Effector CD8-positive, alpha-beta T cell (primary cell): ENCODE measurements around the gene PTPN2.

Experiments
- DNase-seq: peaks from one replicate; lab custom pipeline; 2025; lab: John Stamatoyannopoulos, UW

Gene PTPN2

DNA sequence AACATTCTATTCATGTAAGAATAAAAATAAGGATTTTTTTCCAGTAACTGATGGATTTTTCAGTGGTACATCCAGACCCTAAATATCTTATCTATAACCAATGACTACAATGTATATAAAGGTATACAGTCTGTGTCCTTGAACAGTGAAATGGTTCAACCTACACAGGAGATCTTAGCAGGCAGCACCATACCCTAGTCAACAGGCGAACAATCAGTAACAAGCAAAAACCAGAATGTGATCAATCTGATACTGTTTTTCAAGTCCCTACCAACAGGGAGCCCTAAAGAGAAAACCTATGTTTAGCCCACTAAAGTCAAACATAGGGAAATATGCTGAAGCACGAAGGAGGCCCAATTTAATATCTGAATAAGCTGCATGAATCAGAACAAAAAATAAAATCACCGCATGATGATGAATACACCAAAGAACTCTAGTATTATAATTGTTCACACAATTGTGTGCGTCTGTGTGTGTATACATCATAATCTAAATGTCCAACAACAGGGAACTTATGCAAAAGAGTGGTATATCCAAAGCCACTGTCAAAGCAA, 26.0 kb downstream of the PTPN2 start:
- DNase-seq = no peak

- no peak for DNase-seq
Observed at GRCh38 chr18:12857215-12857905, 26.7 kb downstream of the PTPN2 start.

- DNase-seq = no peak
Observed at GRCh38 chr18:12855916-12856315, 28.1 kb downstream of the PTPN2 start.

GRCh38 chr18:12852566-12853315, 31.3 kb downstream of the PTPN2 start:
- no peak for DNase-seq

DNA sequence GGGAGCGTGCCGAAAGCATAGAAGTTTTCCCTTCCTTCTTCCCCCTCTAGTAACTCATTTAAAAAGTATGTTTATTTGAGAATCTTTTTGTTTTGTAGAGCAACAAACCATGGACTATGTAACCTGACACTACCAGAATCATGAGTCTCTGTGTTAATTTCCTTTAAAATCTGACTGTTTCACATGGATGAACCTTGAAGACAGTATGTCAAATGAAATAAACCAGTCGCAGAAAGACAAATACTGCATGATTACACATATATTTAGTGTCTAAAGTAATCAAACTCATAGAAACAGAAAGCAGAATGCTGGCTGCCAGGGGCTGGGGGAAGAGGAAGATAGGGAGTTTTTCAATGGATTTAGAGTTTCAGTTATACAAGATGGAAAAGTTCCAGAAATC, 32.3 kb downstream of the PTPN2 start:
- no peak for DNase-seq

GRCh38 chr18:12849548-12849947, 34.5 kb downstream of the PTPN2 start:
- no peak for DNase-seq

GRCh38 chr18:12848405-12848804, 35.6 kb downstream of the PTPN2 start:
- no peak for DNase-seq

GRCh38 chr18:12844391-12844790, 39.6 kb downstream of the PTPN2 start:
- no peak for DNase-seq

GRCh38 chr18:12843420-12844350, 40.4 kb downstream of the PTPN2 start:
- no peak for DNase-seq

GRCh38 chr18:12842459-12843380, 41.3 kb downstream of the PTPN2 start:
- DNase-seq = no peak

DNA sequence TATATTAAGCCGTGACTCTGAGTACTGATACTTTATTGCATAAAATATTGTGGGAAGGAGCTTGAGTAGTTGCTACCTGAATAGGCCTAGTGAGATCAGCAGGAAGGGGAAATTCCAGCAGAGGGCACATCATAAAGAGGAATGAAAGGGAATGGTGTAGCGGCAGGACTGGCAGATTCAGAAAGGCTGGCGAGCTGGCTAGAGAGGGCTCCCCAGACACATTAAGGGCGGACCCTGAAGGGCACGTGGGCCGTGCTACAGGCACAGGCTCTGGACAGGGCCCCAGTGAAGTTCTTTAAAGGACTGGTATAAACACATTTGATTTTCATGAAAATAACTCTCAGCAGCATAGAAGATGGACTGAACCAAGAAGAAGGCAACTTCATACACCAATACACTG, 43.0 kb downstream of the PTPN2 start:
- DNase-seq = no peak

DNA sequence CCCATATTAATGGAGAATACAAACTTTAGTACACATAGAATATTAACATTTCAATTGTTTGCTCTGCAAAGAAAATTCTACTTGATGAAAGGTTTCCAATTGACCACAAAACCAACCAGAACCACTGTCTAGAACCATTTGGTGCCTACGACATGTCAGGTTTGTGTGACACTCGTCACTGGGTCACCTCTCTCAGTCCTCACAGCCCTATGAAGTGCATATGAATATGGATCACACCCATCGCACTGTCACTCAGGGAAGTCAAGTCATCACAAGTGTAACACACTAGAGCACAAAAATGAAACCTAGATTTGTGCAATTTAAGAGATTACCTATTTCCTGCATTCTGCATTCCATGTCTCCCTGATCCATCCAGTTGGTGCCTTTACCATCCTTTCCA, 43.7 kb downstream of the PTPN2 start:
- DNase-seq = no peak

GRCh38 chr18:12839526-12840196, 44.4 kb downstream of the PTPN2 start:
- DNase-seq = no peak

GRCh38 chr18:12839057-12839525, 44.9 kb downstream of the PTPN2 start:
- DNase-seq = no peak

GRCh38 chr18:12838178-12838634, 45.8 kb downstream of the PTPN2 start:
- no peak for DNase-seq

GRCh38 chr18:12837747-12838146, 46.3 kb downstream of the PTPN2 start:
- no peak for DNase-seq

DNA sequence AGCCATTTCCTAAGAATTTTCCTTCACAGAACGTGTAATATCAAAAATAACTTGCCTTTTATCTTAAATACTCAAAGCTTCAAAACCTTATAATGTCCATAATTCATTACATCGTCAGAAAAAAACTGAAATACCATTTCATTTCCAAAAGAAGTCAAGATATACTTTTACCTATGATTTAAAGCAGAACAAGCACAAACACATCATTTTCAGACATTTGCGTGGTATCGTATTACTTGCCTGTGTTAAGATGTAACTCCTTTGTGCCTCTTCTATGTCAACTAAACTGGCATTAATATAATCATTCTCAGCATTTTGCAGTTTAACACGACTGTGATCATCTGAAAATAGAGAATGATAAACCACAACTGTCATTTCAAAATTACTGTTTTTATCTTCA, 47.5 kb downstream of the PTPN2 start:
- DNase-seq = no peak

- DNase-seq = no peak
Observed at GRCh38 chr18:12828116-12829051, 55.7 kb downstream of the PTPN2 start.

DNA sequence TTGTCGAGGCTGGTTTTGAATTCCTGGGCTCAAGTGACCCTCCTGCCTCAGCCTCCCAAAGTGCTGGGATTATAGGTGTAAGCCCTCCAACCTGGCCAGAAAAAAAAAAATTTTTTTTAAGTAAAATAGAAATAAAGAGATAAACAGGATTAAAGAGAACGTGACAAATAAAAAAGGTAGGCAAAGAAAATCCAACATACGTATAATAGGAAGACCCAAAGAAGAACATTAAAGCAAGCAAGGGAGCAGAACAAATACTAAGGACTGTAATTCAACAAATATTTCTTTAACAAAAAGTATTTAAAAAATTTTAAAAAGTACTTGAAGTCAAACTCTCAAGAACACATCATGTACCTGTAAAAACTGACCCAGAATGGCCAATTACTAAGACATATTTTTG, 56.4 kb downstream of the PTPN2 start:
- no peak for DNase-seq
